Heart left ventricle (tissue), 16 donors: ENCODE results near the gene MRPL46. TPM values are rescaled to one million over a fixed set of nuclear protein-coding genes. Genes with fewer than 3 reads are reported as not detected.

Source experiments
- ATAC-seq, 4 donors: fragments of 200-7000 bp; cut with Tn5 transposase; one replicate each; pipeline ENCODE4 v1.9.1; 2020 to 2022; ENCODE audit warnings: moderate library complexity in 4 of 4, mild to moderate bottlenecking in 3 of 4, moderate number of reproducible peaks in 1 of 4
- DNase-seq, 5 donors: peaks; one replicate each; pipeline ENCODE4 v3.0.0-alpha.2; 2020
- H3K27ac ChIP-seq, 12 donors: fragments of 200-600 bp; sonication (generic) in 4 of 12; one replicate each; pipeline versions ENCODE4 v1.5.0 to v1.8.0; 2016 to 2022; ENCODE audit warnings: mild to moderate bottlenecking in 2 of 12
- H3K27me3 ChIP-seq, 9 donors: fragments of 200-600 bp; sonication (generic) in 2 of 9; one replicate each; pipeline versions ENCODE4 v1.5.1 to v1.8.0; 2016 to 2022; ENCODE audit warnings: mild to moderate bottlenecking in 3 of 9
- H3K36me3 ChIP-seq, 9 donors: fragments of 200-600 bp; sonication (generic) in 2 of 9; one replicate each; pipeline versions ENCODE4 v1.5.0 to v1.8.0; 2018 to 2022; ENCODE audit warnings: mild to moderate bottlenecking in 2 of 9
- H3K4me1 ChIP-seq, 12 donors: fragments of 200-600 bp; sonication (generic) in 4 of 12; one replicate each; pipeline versions ENCODE4 v1.5.0 to v1.8.0; 2016 to 2022; ENCODE audit warnings: mild to moderate bottlenecking in 3 of 12
- H3K4me3 ChIP-seq, 12 donors: fragments of 200-600 bp; sonication (generic) in 4 of 12; one replicate each; pipeline versions ENCODE4 v1.5.0 to v1.8.0; 2017 to 2022; ENCODE audit warnings: mild to moderate bottlenecking in 9 of 12, moderate library complexity in 4 of 12
- H3K9me3 ChIP-seq, 12 donors: fragments of 200-600 bp; sonication (generic) in 4 of 12; one replicate each; pipeline versions ENCODE4 v1.5.0 to v1.8.0; 2016 to 2022; ENCODE audit warnings: mild to moderate bottlenecking in 1 of 12
- CTCF ChIP-seq, 12 donors: fragments of 200-600 bp; sonication (generic) in 4 of 12; IDR thresholded peaks; one replicate each; pipeline versions ENCODE4 v1.5.0 to v1.8.0; 2018 to 2022; ENCODE audit warnings: antibody characterized with exemption in 12 of 12, mild to moderate bottlenecking in 5 of 12
- POLR2A ChIP-seq, 2 donors: fragments of 450-650 bp; IDR thresholded peaks; one replicate each; pipeline ENCODE4 v1.6.1; 2017; ENCODE audit warnings: antibody characterized with exemption in 2 of 2, mild to moderate bottlenecking in 2 of 2, moderate library complexity in 2 of 2
- WGBS, 4 donors: extraction: QIAGEN DNeasy Blood & Tissue Kit in 2 of 4; methylation state at CpG; one replicate each; pipeline versions ENCODE4 v1.1.5 to v1.1.7; 2013 to 2018; 5-methylcytosine and 5-hydroxymethylcytosine counted together
- intact Hi-C, 10 donors: fragments of 100-400 bp; cut with DNase I; formaldehyde crosslinking; loops; one replicate each; pipeline versions ENCODE4 v1.11.1 to v1.14.2; 2022
- polyA plus RNA-seq, 2 donors: library from polyadenylated mRNA; stranded (reverse); fragments of 200-250 nt; gene quantifications; one replicate each; pipeline ENCODE4 v1.2.3, GENCODE V29; 2013
- total RNA-seq, 9 donors: library from RNA; depleted of rRNA in 2 of 9; stranded (reverse); fragments of >200 nt in 2 of 9; fragmentation: NEBNext Ultra II Directional in 3 of 9; extraction: Animal tissue kit (Norgen Biotek cat#: 25700) in 3 of 9; gene quantifications; one replicate each; pipeline versions ENCODE4 v1.1.0 to v1.2.4, GENCODE V29; 2016 to 2023
- donor health status: ischemic (EF 13 %, LVEDD 7.1; RV severe dilation, severe dysfunction).
- donor health status: healthy with polysubstance abuse.
- donor health status: DM: no; HTN: yes; CAD: no.
- donor health status: DM: no; HTN: no; CAD: no.
- donor health status: ischemic (EF 25% LVEDD 6.9; RV normal size, moderate dysfunction).
- donor health status: ischemic (EF 25% LVEDD 5.7; RV mildly dilated, moderate dysfunction).
- donor health status: healthy.
- donor health status: DM: yes; HTN: yes; CAD: no.
- donor health status: ischemic (EF 35%, LVEDD 5.7; RV mildly dilated, moderate dysfunction).
- donor health status: nonischemic (EF 11% LVEDD 7.7; RV severe dilation, severe dysfunction).
- donor health status: DM: yes; HTN: yes; CAD: no.
- donor health status: PGD.
- donor health status: ischemic (EF 29% LVEDD 5.4; RV normal size, mild dysfunction).
- donor health status: nonischemic (EF 23%, LVEDD 6.1; RV moderate dilation, normal function).

The MRPL46 gene
- total and polyA plus RNA-seq, 11 donors: 40.7 to 113 (median 79.5) TPM

GRCh38 chr15:88433046-88433685 is 34.0 kb downstream of the MRPL46 start:
- Histone ChIP-seq H3K27me3 (peaks cover 0 to 22% (median 0%) of the 10 kb centered on the region in 9 donors), H3K4me3 (no peak overlapping the region), H3K9me3 (no peaks in the 10 kb centered on the region), H3K27ac (no peak overlapping the region), H3K36me3 (no peaks in the 10 kb centered on the region), H3K4me1 (no peaks in the 10 kb centered on the region)
- ATAC-seq (no peak), DNase-seq (no peak)
- intact Hi-C loops: no loop called here
- TF ChIP-seq POLR2A (IDR thresholded peaks at IDR 0.05) (no peak), CTCF (IDR thresholded peaks at IDR 0.05) (no peak)
- 80 to 92% (median 84%) methylated on average over 7 of the region's 7 CpGs for WGBS, 4 donors

- Histone ChIP-seq H3K4me1 (no peaks in the 10 kb centered on the region), H3K4me3 (no peak overlapping the region), H3K9me3 (no peaks in the 10 kb centered on the region), H3K27ac (no peak overlapping the region), H3K27me3 (peaks cover 0 to 15% (median 0%) of the 10 kb centered on the region in 9 donors), H3K36me3 (no peaks in the 10 kb centered on the region)
- TF ChIP-seq POLR2A (IDR thresholded peaks at IDR 0.05) (no peak), CTCF (IDR thresholded peaks at IDR 0.05) (no peak)
- intact Hi-C loops: no loop called here
- no peak for DNase-seq
- 73 to 77% (median 76%) methylated on average over 5 to 10 of the region's 10 CpGs for WGBS, 4 donors
- ATAC-seq: no peak
Observed at GRCh38 chr15:88431441-88431840, 35.7 kb downstream of the MRPL46 start.

- no peak overlapping the region for H3K27ac ChIP-seq
- H3K27me3 ChIP-seq: peaks cover 0 to 14% (median 0%) of the 10 kb centered on the region in 9 donors
- no peak for DNase-seq
- H3K36me3 ChIP-seq: no peaks in the 10 kb centered on the region
- no peak overlapping the region for H3K4me3 ChIP-seq
- no peak for ATAC-seq
- no peaks in the 10 kb centered on the region for H3K9me3 ChIP-seq
- intact Hi-C loops: no loop called here
- TF ChIP-seq POLR2A (IDR thresholded peaks at IDR 0.05) (no peak), CTCF (IDR thresholded peaks at IDR 0.05) (no peak)
- H3K4me1 ChIP-seq: no peaks in the 10 kb centered on the region
Observed at GRCh38 chr15:88430051-88430450, 37.1 kb downstream of the MRPL46 start.

- Histone ChIP-seq H3K36me3 (no peaks in the 10 kb centered on the region), H3K27me3 (peaks cover 0 to 13% (median 0%) of the 10 kb centered on the region in 9 donors), H3K4me3 (no peak overlapping the region), H3K4me1 (no peaks in the 10 kb centered on the region), H3K27ac (no peak overlapping the region), H3K9me3 (no peaks in the 10 kb centered on the region)
- intact Hi-C loops: no loop called here
- DNase-seq (no peak), ATAC-seq (no peak)
- TF ChIP-seq CTCF (IDR thresholded peaks at IDR 0.05): no peak
- no peak for TF ChIP-seq POLR2A (IDR thresholded peaks at IDR 0.05)
- WGBS, 4 donors: 79 to 88% (median 86%) methylated on average over 12 of the region's 12 CpGs
Observed at GRCh38 chr15:88428805-88429605, 38.2 kb downstream of the MRPL46 start.
